Suprapubic skin (tissue), 4 donors: Measurements from ENCODE around the gene MYL12B. TPM values are rescaled to one million over a fixed set of nuclear protein-coding genes. Genes with fewer than 3 reads are reported as not detected.
"Not testable (repeated sequence)": the region's sequence is repeated elsewhere in the genome, so short reads cannot be mapped to it uniquely, and the experiment has no call there.

Source experiments
- DNase-seq, 2 donors: peaks; one replicate each; pipeline ENCODE4 v3.0.0-alpha.2; 2019; ENCODE audit warnings: low spot score in 2 of 2
- H3K27ac ChIP-seq: fragments of 200-600 bp; sonication (generic); one replicate; pipeline ENCODE4 v1.5.1; 2019
- H3K27me3 ChIP-seq: fragments of 200-600 bp; sonication (generic); one replicate; pipeline ENCODE4 v1.5.1; 2019
- H3K36me3 ChIP-seq: fragments of 200-600 bp; sonication (generic); one replicate; pipeline ENCODE4 v1.5.1; 2019
- H3K4me1 ChIP-seq: fragments of 200-600 bp; sonication (generic); one replicate; pipeline ENCODE4 v1.5.1; 2019
- H3K4me3 ChIP-seq: fragments of 200-600 bp; sonication (generic); one replicate; pipeline ENCODE4 v1.5.1; 2019; ENCODE audit warnings: mild to moderate bottlenecking
- H3K9me3 ChIP-seq: fragments of 200-600 bp; sonication (generic); one replicate; pipeline ENCODE4 v1.5.1; 2019
- CTCF ChIP-seq, 2 donors: fragments of 200-600 bp in 1 of 2; fragments of 450-650 bp in 1 of 2; sonication (generic) in 1 of 2; IDR thresholded peaks; one replicate each; pipeline ENCODE4 v1.5.1; 2016 to 2019; ENCODE audit warnings: antibody characterized with exemption in 2 of 2, mild to moderate bottlenecking in 1 of 2, moderate library complexity in 1 of 2
- EP300 ChIP-seq: sonication (generic); formaldehyde crosslinking; IDR thresholded peaks from one replicate; pipeline ENCODE4 v1.6.1; 2017; ENCODE audit warnings: antibody characterized with exemption
- POLR2A ChIP-seq, 2 donors: fragments of 450-650 bp; IDR thresholded peaks; one replicate each; pipeline ENCODE4 v1.6.1; 2017; ENCODE audit warnings: antibody characterized with exemption in 2 of 2, mild to moderate bottlenecking in 2 of 2, moderate library complexity in 2 of 2
- POLR2AphosphoS5 ChIP-seq, 3 donors: sonication (generic); formaldehyde crosslinking; IDR thresholded peaks; one replicate each; pipeline ENCODE4 v1.6.1; 2017; ENCODE audit warnings: antibody characterized with exemption in 3 of 3
- WGBS: methylation state at CpG from one replicate; pipeline ENCODE4 v1.1.5; 2018; 5-methylcytosine and 5-hydroxymethylcytosine counted together
- total RNA-seq, 4 donors: library from RNA; depleted of rRNA; stranded (reverse); fragments of >200 nt; gene quantifications; one replicate each; pipeline ENCODE4 v1.1.0, GENCODE V29; 2016

MYL12B gene
- total RNA-seq, 4 donors from 2014 or later, result 182 to 333 (median 295) TPM

GRCh38 chr18:3306391-3306790 is 44.5 kb downstream of the MYL12B start:
- Histone ChIP-seq H3K36me3 (no peaks in the 10 kb centered on the region), H3K27me3 (no peaks in the 10 kb centered on the region), H3K27ac (peak overlapping the region; percentile 83), H3K9me3 (no peaks in the 10 kb centered on the region), H3K4me1 (peaks cover 15% of the 10 kb centered on the region), H3K4me3 (no peak overlapping the region)
- TF ChIP-seq POLR2AphosphoS5 (IDR thresholded peaks at IDR 0.05) (no peak), EP300 (no peak), CTCF (IDR thresholded peaks at IDR 0.05) (no peak), POLR2A (IDR thresholded peaks at IDR 0.05) (no peak)
- WGBS, result 44% methylated on average over 3 of the region's 3 CpGs
- no peak for DNase-seq

GRCh38 chr18:3313685-3314084 is 51.8 kb downstream of the MYL12B start:
- DNase-seq, result no peak
- 45% methylated on average over 4 of the region's 4 CpGs for WGBS
- no peaks in the 10 kb centered on the region for H3K27me3 ChIP-seq
- no peaks in the 10 kb centered on the region for H3K9me3 ChIP-seq
- H3K27ac ChIP-seq, result no peak overlapping the region
- no peak for TF ChIP-seq POLR2A (IDR thresholded peaks at IDR 0.05)
- TF ChIP-seq CTCF (IDR thresholded peaks at IDR 0.05), result no peak
- no peak for TF ChIP-seq POLR2AphosphoS5 (IDR thresholded peaks at IDR 0.05)
- TF ChIP-seq EP300, result no peak
- no peak overlapping the region for H3K4me3 ChIP-seq
- H3K4me1 ChIP-seq, result no peaks in the 10 kb centered on the region
- no peaks in the 10 kb centered on the region for H3K36me3 ChIP-seq

GRCh38 chr18:3315344-3315743 is 53.4 kb downstream of the MYL12B start:
- 100% methylated on average over 1 of the region's 1 CpG for WGBS
- not testable (repeated sequence) for H3K27ac ChIP-seq, H3K4me1 ChIP-seq, H3K9me3 ChIP-seq, DNase-seq, H3K36me3 ChIP-seq, H3K4me3 ChIP-seq, H3K27me3 ChIP-seq

GRCh38 chr18:3319399-3319798 is 57.5 kb downstream of the MYL12B start:
- no peak for TF ChIP-seq POLR2AphosphoS5 (IDR thresholded peaks at IDR 0.05)
- no peak for TF ChIP-seq EP300
- H3K27ac ChIP-seq, result no peak overlapping the region
- H3K27me3 ChIP-seq, result no peaks in the 10 kb centered on the region
- 66% methylated on average over 5 of the region's 5 CpGs for WGBS
- H3K4me3 ChIP-seq, result no peak overlapping the region
- H3K36me3 ChIP-seq, result no peaks in the 10 kb centered on the region
- no peak for DNase-seq
- no peaks in the 10 kb centered on the region for H3K9me3 ChIP-seq
- no peaks in the 10 kb centered on the region for H3K4me1 ChIP-seq

GRCh38 chr18:3319894-3320454 is 58.0 kb downstream of the MYL12B start:
- no peak for DNase-seq
- no peaks in the 10 kb centered on the region for H3K36me3 ChIP-seq

More at GRCh38 chr18:3319894-3320454, 58.0 kb downstream of the MYL12B start:
- TF ChIP-seq POLR2A (IDR thresholded peaks at IDR 0.05) (no peak), CTCF (IDR thresholded peaks at IDR 0.05) (no peak), POLR2AphosphoS5 (IDR thresholded peaks at IDR 0.05) (no peak), EP300 (no peak)
- WGBS, result 72% methylated on average over 2 of the region's 2 CpGs
- Histone ChIP-seq H3K4me1 (no peaks in the 10 kb centered on the region), H3K4me3 (no peak overlapping the region), H3K27me3 (no peaks in the 10 kb centered on the region), H3K9me3 (no peaks in the 10 kb centered on the region), H3K27ac (no peak overlapping the region)
